ENCODE results near the gene HSD17B8.

HSD17B8 gene

GRCh38 chr6:33208091-33208967 lies 3.9 kb downstream of the HSD17B8 start, which contains the start of gene RING1:
RING1 (plus strand) TSS chr6:33208500; CDS start chr6:33208823, 323 bp downstream.
- 0 out of 2 replicates have a peak, but pooled peaks cover 4% of the 10 kb centered on the region for H3F3A ChIP-seq (ENCODE audit: insufficient read depth, low read length)
- H3K79me2 ChIP-seq (ENCODE audit: insufficient read depth, low read length), result no peaks in the 10 kb centered on the region
- TF ChIP-seq, protein P1, sequence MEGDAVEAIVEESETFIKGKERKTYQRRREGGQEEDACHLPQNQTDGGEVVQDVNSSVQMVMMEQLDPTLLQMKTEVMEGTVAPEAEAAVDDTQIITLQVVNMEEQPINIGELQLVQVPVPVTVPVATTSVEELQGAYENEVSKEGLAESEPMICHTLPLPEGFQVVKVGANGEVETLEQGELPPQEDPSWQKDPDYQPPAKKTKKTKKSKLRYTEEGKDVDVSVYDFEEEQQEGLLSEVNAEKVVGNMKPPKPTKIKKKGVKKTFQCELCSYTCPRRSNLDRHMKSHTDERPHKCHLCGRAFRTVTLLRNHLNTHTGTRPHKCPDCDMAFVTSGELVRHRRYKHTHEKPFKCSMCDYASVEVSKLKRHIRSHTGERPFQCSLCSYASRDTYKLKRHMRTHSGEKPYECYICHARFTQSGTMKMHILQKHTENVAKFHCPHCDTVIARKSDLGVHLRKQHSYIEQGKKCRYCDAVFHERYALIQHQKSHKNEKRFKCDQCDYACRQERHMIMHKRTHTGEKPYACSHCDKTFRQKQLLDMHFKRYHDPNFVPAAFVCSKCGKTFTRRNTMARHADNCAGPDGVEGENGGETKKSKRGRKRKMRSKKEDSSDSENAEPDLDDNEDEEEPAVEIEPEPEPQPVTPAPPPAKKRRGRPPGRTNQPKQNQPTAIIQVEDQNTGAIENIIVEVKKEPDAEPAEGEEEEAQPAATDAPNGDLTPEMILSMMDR (IDR thresholded peaks at IDR 0.05; ENCODE audit: low read length), result no peak
- no peak for TF ChIP-seq EZH2 (IDR thresholded peaks at IDR 0.05; ENCODE audit: borderline replicate concordance, low read length)
- no peaks in the 10 kb centered on the region for H4K20me1 ChIP-seq (ENCODE audit: insufficient read depth, low read length)
- peak within 1 kb of the TSS; percentile 87 for H3K4me3 ChIP-seq (ENCODE audit: low read depth, low read length, poor library complexity, severe bottlenecking)
- H3K27me3 ChIP-seq (ENCODE audit: insufficient read depth, low read length), result no peaks in the 10 kb centered on the region
- H3K4me2 ChIP-seq (ENCODE audit: low read length), result peak within 1 kb of the TSS; percentile 82
- H3K36me3 ChIP-seq (ENCODE audit: insufficient read depth, low read length), result peaks cover 23% of the 10 kb centered on the region
- no peaks in the 10 kb centered on the region for H3K9me2 ChIP-seq (ENCODE audit: low read depth, low read length)
- H3K4me1 ChIP-seq (ENCODE audit: insufficient read depth, low read length, severe bottlenecking), result peaks cover 34% of the 10 kb centered on the region
- no peaks in the 10 kb centered on the region for H3K9me3 ChIP-seq (ENCODE audit: low read length)
- peak within 1 kb of the TSS; percentile 50; the same call in 1 of the 2 replicates for H2AFZ ChIP-seq (ENCODE audit: low read length)
- H3K9ac ChIP-seq (ENCODE audit: low read length), result peak within 1 kb of the TSS; percentile 95
- peak within 1 kb of the TSS; percentile 1 for H3K27ac ChIP-seq (ENCODE audit: low read depth, low read length, poor library complexity, severe bottlenecking)

DNA sequence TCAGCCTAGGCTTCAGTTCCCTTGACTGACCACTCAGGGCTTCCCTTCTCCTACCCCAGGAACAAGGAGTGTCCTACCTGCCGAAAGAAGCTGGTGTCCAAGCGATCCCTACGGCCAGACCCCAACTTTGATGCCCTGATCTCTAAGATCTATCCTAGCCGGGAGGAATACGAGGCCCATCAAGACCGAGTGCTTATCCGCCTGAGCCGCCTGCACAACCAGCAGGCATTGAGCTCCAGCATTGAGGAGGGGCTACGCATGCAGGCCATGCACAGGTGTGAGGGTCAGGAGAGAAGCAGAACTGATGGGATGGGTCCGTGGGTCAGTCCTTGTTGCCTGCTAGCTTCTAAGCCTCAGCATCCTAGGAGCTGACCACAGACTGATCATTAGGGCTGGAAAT lies 5.4 kb downstream of the HSD17B8 start:
- Histone ChIP-seq H3K4me2 (ENCODE audit: low read length) (no peak overlapping the region), H3K36me3 (ENCODE audit: insufficient read depth, low read length) (peaks cover 14% of the 10 kb centered on the region), H3K4me3 (ENCODE audit: low read depth, low read length, poor library complexity, severe bottlenecking) (no peak overlapping the region), H3F3A (ENCODE audit: insufficient read depth, low read length) (0 out of 2 replicates have a peak, but pooled peaks cover 4% of the 10 kb centered on the region), H3K27me3 (ENCODE audit: insufficient read depth, low read length) (no peaks in the 10 kb centered on the region), H3K79me2 (ENCODE audit: insufficient read depth, low read length) (no peaks in the 10 kb centered on the region), H3K9me2 (ENCODE audit: low read depth, low read length) (no peaks in the 10 kb centered on the region), H3K27ac (ENCODE audit: low read depth, low read length, poor library complexity, severe bottlenecking) (no peak overlapping the region), H3K9me3 (ENCODE audit: low read length) (no peaks in the 10 kb centered on the region), H4K20me1 (ENCODE audit: insufficient read depth, low read length) (no peaks in the 10 kb centered on the region), H2AFZ (ENCODE audit: low read length) (no peak overlapping the region), H3K4me1 (ENCODE audit: insufficient read depth, low read length, severe bottlenecking) (peaks cover 28% of the 10 kb centered on the region), H3K9ac (ENCODE audit: low read length) (no peak overlapping the region)
- TF ChIP-seq EZH2 (IDR thresholded peaks at IDR 0.05; ENCODE audit: borderline replicate concordance, low read length), result no peak
- TF ChIP-seq, protein P1 (IDR thresholded peaks at IDR 0.05; ENCODE audit: low read length), result no peak

DNA sequence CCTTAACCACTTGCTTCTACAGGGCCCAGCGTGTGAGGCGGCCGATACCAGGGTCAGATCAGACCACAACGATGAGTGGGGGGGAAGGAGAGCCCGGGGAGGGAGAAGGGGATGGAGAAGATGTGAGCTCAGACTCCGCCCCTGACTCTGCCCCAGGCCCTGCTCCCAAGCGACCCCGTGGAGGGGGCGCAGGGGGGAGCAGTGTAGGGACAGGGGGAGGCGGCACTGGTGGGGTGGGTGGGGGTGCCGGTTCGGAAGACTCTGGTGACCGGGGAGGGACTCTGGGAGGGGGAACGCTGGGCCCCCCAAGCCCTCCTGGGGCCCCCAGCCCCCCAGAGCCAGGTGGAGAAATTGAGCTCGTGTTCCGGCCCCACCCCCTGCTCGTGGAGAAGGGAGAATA lies 6.7 kb downstream of the HSD17B8 start:
- Histone ChIP-seq H3F3A (ENCODE audit: insufficient read depth, low read length) (no peaks in the 10 kb centered on the region), H3K79me2 (ENCODE audit: insufficient read depth, low read length) (no peaks in the 10 kb centered on the region), H4K20me1 (ENCODE audit: insufficient read depth, low read length) (no peaks in the 10 kb centered on the region), H3K36me3 (ENCODE audit: insufficient read depth, low read length) (peaks cover 14% of the 10 kb centered on the region), H3K9me3 (ENCODE audit: low read length) (no peaks in the 10 kb centered on the region), H2AFZ (ENCODE audit: low read length) (no peak overlapping the region), H3K9me2 (ENCODE audit: low read depth, low read length) (no peaks in the 10 kb centered on the region), H3K27me3 (ENCODE audit: insufficient read depth, low read length) (no peaks in the 10 kb centered on the region), H3K4me1 (ENCODE audit: insufficient read depth, low read length, severe bottlenecking) (peaks cover 20% of the 10 kb centered on the region), H3K27ac (ENCODE audit: low read depth, low read length, poor library complexity, severe bottlenecking) (no peak overlapping the region), H3K4me2 (ENCODE audit: low read length) (no peak overlapping the region), H3K9ac (ENCODE audit: low read length) (no peak overlapping the region), H3K4me3 (ENCODE audit: low read depth, low read length, poor library complexity, severe bottlenecking) (no peak overlapping the region)
- TF ChIP-seq EZH2 (IDR thresholded peaks at IDR 0.05; ENCODE audit: borderline replicate concordance, low read length), result no peak
- TF ChIP-seq, protein P1 (IDR thresholded peaks at IDR 0.05; ENCODE audit: low read length), result no peak

All from OCI-LY1 (cell line).